K562 (cell line): Measurements from ENCODE around the gene SUMF2. TPM values are rescaled to one million over a fixed set of nuclear protein-coding genes. Genes with fewer than 3 reads are reported as not detected.

Experiments
- ATF1 ChIP-seq, 2 experiments: fragments of 450-650 bp in 1 of 2; IDR thresholded peaks; 2 replicates each; pipeline ENCODE4 v1.6.1; 2016; ENCODE audit warnings: missing compliant biosample characterization in 1 of 2, missing genetic modification characterization in 1 of 2
- CBFA2T3 ChIP-seq: fragments of 450-650 bp; IDR thresholded peaks from 2 replicates; pipeline ENCODE4 v1.6.1; 2017
- EZH2 ChIP-seq: IDR thresholded peaks from 2 replicates; pipeline ENCODE4 v1.6.1; 2012; ENCODE audit warnings: low read depth, mild to moderate bottlenecking, inconsistent platforms, low read length, borderline replicate concordance
- FOSL1 ChIP-seq: fragments of 200-800 bp; sonication (Bioruptor generic); conservative IDR thresholded peaks from 2 replicates; pipeline ENCODE4 v1.6.1; 2016; ENCODE audit warnings: missing genetic modification characterization, missing compliant biosample characterization
- FOXA1 ChIP-seq: fragments of 450-650 bp; IDR thresholded peaks from 2 replicates; pipeline ENCODE4 v1.6.1; 2016; ENCODE audit warnings: mild to moderate bottlenecking, borderline replicate concordance
- HDAC6 ChIP-seq: IDR thresholded peaks from 2 replicates; pipeline ENCODE4 v1.6.1; 2012; ENCODE audit warnings: low read depth, mild to moderate bottlenecking, control low read depth, inconsistent platforms, low read length, moderate library complexity
- HMG20A ChIP-seq: fragments of 450-650 bp; formaldehyde crosslinking; conservative IDR thresholded peaks from 2 replicates; pipeline ENCODE4 v1.4.0; 2020; ENCODE audit warnings: mild to moderate bottlenecking, mixed read lengths
- IFI16 ChIP-seq: fragments of 250-450 bp; sonication (Bioruptor Pico); IDR thresholded peaks from 2 replicates; pipeline ENCODE4 v2.1.2; 2022; ENCODE audit warnings: mild to moderate bottlenecking, inconsistent platforms
- JUN ChIP-seq, 2 experiments: sonication (generic) in 1 of 2; formaldehyde crosslinking in 1 of 2; IDR thresholded peaks; 2 replicates each; pipeline versions ENCODE4 v1.6.1 to v1.8.0; 2012 to 2022; ENCODE audit warnings: borderline replicate concordance in 2 of 2, mild to moderate bottlenecking in 2 of 2, improper control_type of control experiment in 1 of 2, low read depth in 1 of 2, low read length in 1 of 2, missing genetic modification reagents in 1 of 2
- KLF13 ChIP-seq: fragments of 450-650 bp; IDR thresholded peaks from 2 replicates; pipeline ENCODE4 v1.6.1; 2016; ENCODE audit warnings: missing genetic modification characterization, low read depth, mild to moderate bottlenecking, missing compliant biosample characterization, moderate library complexity, borderline replicate concordance
- MBD2 ChIP-seq: sonication (generic); IDR thresholded peaks from 2 replicates; pipeline ENCODE4 v1.6.1; 2016; ENCODE audit warnings: low read depth, borderline replicate concordance
- NELFE ChIP-seq: IDR thresholded peaks from 2 replicates; pipeline ENCODE4 v1.6.1; 2011; ENCODE audit warnings: mild to moderate bottlenecking; ENCODE audit not compliant: insufficient read depth, insufficient read length
- NFIX ChIP-seq: fragments of 250-450 bp; sonication (Bioruptor Pico); IDR thresholded peaks from 2 replicates; pipeline ENCODE4 v1.4.0; 2020; ENCODE audit warnings: low read depth, mild to moderate bottlenecking, moderate library complexity
- PRMT5 ChIP-seq: sonication (generic); formaldehyde crosslinking; IDR thresholded peaks from 2 replicates; pipeline ENCODE4 v1.5.0; 2020; ENCODE audit warnings: missing genetic modification reagents
- RFX1 ChIP-seq: fragments of 450-650 bp; IDR thresholded peaks from 2 replicates; pipeline ENCODE4 v1.6.1; 2016; ENCODE audit warnings: mild to moderate bottlenecking, moderate library complexity
- SMAD1 ChIP-seq: fragments of 150-350 bp; IDR thresholded peaks from 2 replicates; pipeline ENCODE4 v1.6.1; 2014; ENCODE audit warnings: low read length, low read depth; ENCODE audit not compliant: partially characterized antibody
- XRCC3 ChIP-seq: fragments of 450-650 bp; IDR thresholded peaks from 2 replicates; pipeline ENCODE4 v1.6.1; 2017; ENCODE audit warnings: mild to moderate bottlenecking, moderate library complexity
- ZFP36 ChIP-seq: fragments of 150-350 bp; IDR thresholded peaks from 2 replicates; pipeline ENCODE4 v1.6.1; 2018; ENCODE audit warnings: low read length, low read depth; ENCODE audit not compliant: partially characterized antibody
- ZNF253 ChIP-seq: fragments of 250-450 bp; sonication (Bioruptor Pico); conservative IDR thresholded peaks from 2 replicates; pipeline ENCODE4 v1.6.1; 2021; ENCODE audit warnings: mild to moderate bottlenecking
- ZNF316 ChIP-seq: fragments of 450-650 bp; IDR thresholded peaks from 2 replicates; pipeline ENCODE4 v1.6.1; 2016
- ZNF57 ChIP-seq: fragments of 450-650 bp; formaldehyde crosslinking; IDR thresholded peaks from 2 replicates; pipeline ENCODE4 v1.4.0; 2020; ENCODE audit warnings: mild to moderate bottlenecking, moderate library complexity
- ZNF785 ChIP-seq: fragments of 250-450 bp; sonication (Bioruptor Pico); IDR thresholded peaks from 2 replicates; pipeline ENCODE4 v1.4.0; 2020; ENCODE audit warnings: mild to moderate bottlenecking
- polyA plus RNA-seq, 8 experiments: library from polyadenylated mRNA; depleted of rRNA in 4 of 8; stranded (reverse) in 5 of 8; unstranded in 3 of 8; fragments of >200 nt; fragmentation: Nextera tagmentation in 2 of 8; fragmentation: Illumina TruSeq in 1 of 8; extraction: Ambion mirVana in 2 of 8; extraction: Trizol in 1 of 8; gene quantifications; 2 replicates each; pipeline versions ENCODE4 v1.2.1 to v1.2.3, GENCODE V29; 2011 to 2014; ENCODE audit warnings: inconsistent platforms in 1 of 8, missing spikeins in 1 of 8
- total RNA-seq, 7 experiments: library from RNA; depleted of rRNA in 6 of 7; stranded (reverse); fragments of >200 nt in 6 of 7; fragmentation: Illumina TruSeq in 2 of 7; extraction: Trizol in 2 of 7; gene quantifications; 2 replicates each; pipeline versions ENCODE4 v1.2.1 to v1.2.3, GENCODE V29; 2011 to 2021; ENCODE audit warnings: low replicate concordance in 1 of 7
- TF ChIP-seq, protein P1 (sequence below): sonication (generic); formaldehyde crosslinking; IDR thresholded peaks from 2 replicates; pipeline ENCODE4 v1.8.0; 2023; ENCODE audit warnings: missing genetic modification reagents, mild to moderate bottlenecking, borderline replicate concordance
- TF ChIP-seq, protein P2 (sequence below): sonication (generic); formaldehyde crosslinking; IDR thresholded peaks from 2 replicates; pipeline ENCODE4 v1.5.0; 2020; ENCODE audit warnings: missing genetic modification reagents

Gene SUMF2
- total and polyA plus RNA-seq, 9 of the 15 experiments (the other 6 are each of a cell fraction or from before 2014, with no cell fraction given), result 39.0 to 113 (median 67.7) TPM

DNA sequence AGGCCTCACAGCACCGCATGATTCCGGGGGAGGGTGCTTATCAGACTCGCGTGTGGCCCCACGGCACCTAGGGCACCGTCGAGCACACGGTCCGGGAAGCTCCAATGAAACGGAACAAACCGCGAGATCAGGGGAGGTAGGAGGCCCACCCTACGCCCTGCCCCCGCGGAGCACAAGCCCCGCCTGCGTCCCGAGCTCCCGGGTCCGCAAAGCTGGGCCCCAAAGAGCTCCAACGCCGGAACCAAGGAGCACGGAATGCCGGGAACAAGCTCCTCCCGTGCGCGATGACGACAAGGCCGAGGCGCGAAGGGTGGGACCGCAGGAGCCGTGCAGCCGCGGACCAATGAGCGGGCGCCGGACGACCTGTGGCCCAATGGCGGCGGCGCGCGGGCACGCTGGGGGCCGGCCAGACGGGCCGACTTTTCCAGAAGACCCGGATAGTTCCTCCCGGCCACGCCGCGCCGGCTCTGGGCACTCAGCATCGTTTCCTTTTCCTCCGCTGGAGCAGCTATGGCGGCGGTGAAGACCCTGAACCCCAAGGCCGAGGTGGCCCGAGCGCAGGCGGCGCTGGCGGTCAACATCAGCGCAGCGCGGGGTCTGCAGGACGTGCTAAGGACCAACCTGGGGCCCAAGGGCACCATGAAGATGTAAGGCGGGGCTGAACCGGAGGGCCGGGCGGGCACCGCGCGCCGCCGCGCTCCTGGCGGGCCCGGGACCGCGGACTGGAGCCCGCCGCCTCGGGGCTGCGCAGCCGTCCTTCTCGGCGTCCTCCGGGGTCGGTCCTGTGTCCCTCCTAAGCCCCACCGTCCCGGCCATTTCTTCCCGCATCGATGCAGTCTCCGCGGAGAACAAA lies 12.5 kb upstream of the SUMF2 start, which contains the start of the genes CCT6A and PSPH (continued):
- TF ChIP-seq, protein P1, sequence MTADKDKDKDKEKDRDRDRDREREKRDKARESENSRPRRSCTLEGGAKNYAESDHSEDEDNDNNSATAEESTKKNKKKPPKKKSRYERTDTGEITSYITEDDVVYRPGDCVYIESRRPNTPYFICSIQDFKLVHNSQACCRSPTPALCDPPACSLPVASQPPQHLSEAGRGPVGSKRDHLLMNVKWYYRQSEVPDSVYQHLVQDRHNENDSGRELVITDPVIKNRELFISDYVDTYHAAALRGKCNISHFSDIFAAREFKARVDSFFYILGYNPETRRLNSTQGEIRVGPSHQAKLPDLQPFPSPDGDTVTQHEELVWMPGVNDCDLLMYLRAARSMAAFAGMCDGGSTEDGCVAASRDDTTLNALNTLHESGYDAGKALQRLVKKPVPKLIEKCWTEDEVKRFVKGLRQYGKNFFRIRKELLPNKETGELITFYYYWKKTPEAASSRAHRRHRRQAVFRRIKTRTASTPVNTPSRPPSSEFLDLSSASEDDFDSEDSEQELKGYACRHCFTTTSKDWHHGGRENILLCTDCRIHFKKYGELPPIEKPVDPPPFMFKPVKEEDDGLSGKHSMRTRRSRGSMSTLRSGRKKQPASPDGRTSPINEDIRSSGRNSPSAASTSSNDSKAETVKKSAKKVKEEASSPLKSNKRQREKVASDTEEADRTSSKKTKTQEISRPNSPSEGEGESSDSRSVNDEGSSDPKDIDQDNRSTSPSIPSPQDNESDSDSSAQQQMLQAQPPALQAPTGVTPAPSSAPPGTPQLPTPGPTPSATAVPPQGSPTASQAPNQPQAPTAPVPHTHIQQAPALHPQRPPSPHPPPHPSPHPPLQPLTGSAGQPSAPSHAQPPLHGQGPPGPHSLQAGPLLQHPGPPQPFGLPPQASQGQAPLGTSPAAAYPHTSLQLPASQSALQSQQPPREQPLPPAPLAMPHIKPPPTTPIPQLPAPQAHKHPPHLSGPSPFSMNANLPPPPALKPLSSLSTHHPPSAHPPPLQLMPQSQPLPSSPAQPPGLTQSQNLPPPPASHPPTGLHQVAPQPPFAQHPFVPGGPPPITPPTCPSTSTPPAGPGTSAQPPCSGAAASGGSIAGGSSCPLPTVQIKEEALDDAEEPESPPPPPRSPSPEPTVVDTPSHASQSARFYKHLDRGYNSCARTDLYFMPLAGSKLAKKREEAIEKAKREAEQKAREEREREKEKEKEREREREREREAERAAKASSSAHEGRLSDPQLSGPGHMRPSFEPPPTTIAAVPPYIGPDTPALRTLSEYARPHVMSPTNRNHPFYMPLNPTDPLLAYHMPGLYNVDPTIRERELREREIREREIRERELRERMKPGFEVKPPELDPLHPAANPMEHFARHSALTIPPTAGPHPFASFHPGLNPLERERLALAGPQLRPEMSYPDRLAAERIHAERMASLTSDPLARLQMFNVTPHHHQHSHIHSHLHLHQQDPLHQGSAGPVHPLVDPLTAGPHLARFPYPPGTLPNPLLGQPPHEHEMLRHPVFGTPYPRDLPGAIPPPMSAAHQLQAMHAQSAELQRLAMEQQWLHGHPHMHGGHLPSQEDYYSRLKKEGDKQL (CRISPR knock-in tag), result no peak
- TF ChIP-seq ZFP36, result no peak
- TF ChIP-seq FOXA1, result no peak
- peak; percentile 28; the same call in 1 of the 2 replicates for TF ChIP-seq CBFA2T3
- no peak for TF ChIP-seq ZNF253
- TF ChIP-seq HMG20A (CRISPR knock-in tag), result no peak
- TF ChIP-seq NELFE, result no peak
- TF ChIP-seq ZNF57, result no peak
- TF ChIP-seq RFX1, result no peak
- peak; percentile 91; the same call in 1 of the 2 replicates for TF ChIP-seq MBD2
- no peak for TF ChIP-seq EZH2
- TF ChIP-seq NFIX, result no peak
- TF ChIP-seq SMAD1, result no peak
- TF ChIP-seq PRMT5, result no peak
- no peak for TF ChIP-seq ZNF316
- no peak for TF ChIP-seq FOSL1
- no peak for TF ChIP-seq ZNF785 (CRISPR knock-in tag)
- TF ChIP-seq XRCC3, result no peak
- no peak for TF ChIP-seq JUN (IDR thresholded peaks at IDR 0.05; ENCODE audit: borderline replicate concordance, low read depth, low read length)
- peak; percentile 67; the same call in 1 of the 2 replicates for TF ChIP-seq JUN (CRISPR knock-in tag; IDR thresholded peaks at IDR 0.05; ENCODE audit: borderline replicate concordance)
- no peak for TF ChIP-seq HDAC6
- no peak for TF ChIP-seq KLF13 (tag)
- TF ChIP-seq ATF1 (CRISPR knock-in tag; IDR thresholded peaks at IDR 0.05), result no peak
- peak; percentile 95 for TF ChIP-seq ATF1 (tag; IDR thresholded peaks at IDR 0.05)
- no peak for TF ChIP-seq IFI16 (CRISPR knock-in tag)
- TF ChIP-seq, protein P2, sequence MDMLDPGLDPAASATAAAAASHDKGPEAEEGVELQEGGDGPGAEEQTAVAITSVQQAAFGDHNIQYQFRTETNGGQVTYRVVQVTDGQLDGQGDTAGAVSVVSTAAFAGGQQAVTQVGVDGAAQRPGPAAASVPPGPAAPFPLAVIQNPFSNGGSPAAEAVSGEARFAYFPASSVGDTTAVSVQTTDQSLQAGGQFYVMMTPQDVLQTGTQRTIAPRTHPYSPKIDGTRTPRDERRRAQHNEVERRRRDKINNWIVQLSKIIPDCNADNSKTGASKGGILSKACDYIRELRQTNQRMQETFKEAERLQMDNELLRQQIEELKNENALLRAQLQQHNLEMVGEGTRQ, result peak; percentile 16; the same call in 1 of the 2 replicates
